Mesenteric fat pad (tissue), 1 donor: ENCODE measurements around the gene PCLO. TPM values are rescaled to one million over a fixed set of nuclear protein-coding genes. Genes with fewer than 3 reads are reported as not detected.
"Not testable (repeated sequence)": the region's sequence is repeated elsewhere in the genome, so short reads cannot be mapped to it uniquely, and the experiment has no call there.

Experiments
- DNase-seq: peaks from one replicate; pipeline ENCODE4 v3.0.0-alpha.2; 2020; ENCODE audit warnings: low spot score
- total RNA-seq: library from RNA; stranded (reverse); fragmentation: NEBNext Ultra II Directional; extraction: Animal tissue kit (Norgen Biotek cat#: 25700); gene quantifications from one replicate; pipeline ENCODE4 v1.2.1, GENCODE V29; 2021
- donor health status: DM: yes; HTN: yes; CAD: no.

Gene PCLO
- total RNA-seq, 1 donor from 2014 or later, result 2.2 TPM

- no peak for DNase-seq
Observed at GRCh38 chr7:83130623-83131545, 31.8 kb downstream of the PCLO start.

GRCh38 chr7:83130191-83130590, 32.5 kb downstream of the PCLO start:
- no peak for DNase-seq

GRCh38 chr7:83119494-83119893, 43.2 kb downstream of the PCLO start:
- no peak for DNase-seq

GRCh38 chr7:83119026-83119382, 43.7 kb downstream of the PCLO start:
- DNase-seq, result no peak

GRCh38 chr7:83118347-83119025, 44.2 kb downstream of the PCLO start:
- no peak for DNase-seq

- no peak for DNase-seq
Observed at GRCh38 chr7:83117466-83117865, 45.2 kb downstream of the PCLO start.

GRCh38 chr7:83111391-83111790, 51.3 kb downstream of the PCLO start:
- DNase-seq, result no peak

GRCh38 chr7:83109352-83109751, 53.3 kb downstream of the PCLO start:
- DNase-seq, result no peak

GRCh38 chr7:83105948-83106347, 56.7 kb downstream of the PCLO start:
- DNase-seq, result no peak

GRCh38 chr7:83105063-83105462, 57.6 kb downstream of the PCLO start:
- no peak for DNase-seq

- no peak for DNase-seq
Observed at GRCh38 chr7:83101530-83101929, 61.2 kb downstream of the PCLO start.

GRCh38 chr7:83096065-83096580, 66.6 kb downstream of the PCLO start:
- DNase-seq, result no peak

GRCh38 chr7:83085299-83085698, 77.4 kb downstream of the PCLO start:
- DNase-seq, result no peak

GRCh38 chr7:83079879-83080278, 82.8 kb downstream of the PCLO start:
- not testable (repeated sequence) for DNase-seq

GRCh38 chr7:83077328-83077727, 85.4 kb downstream of the PCLO start:
- DNase-seq, result no peak

GRCh38 chr7:83072576-83073517, 89.8 kb downstream of the PCLO start:
- DNase-seq, result no peak

- DNase-seq, result no peak
Observed at GRCh38 chr7:83065714-83066113, 97.0 kb downstream of the PCLO start.

- no peak for DNase-seq
Observed at GRCh38 chr7:83060218-83060617, 102.5 kb downstream of the PCLO start.

GRCh38 chr7:83058667-83059066, 104.0 kb downstream of the PCLO start:
- DNase-seq, result no peak

GRCh38 chr7:83055197-83055596, 107.5 kb downstream of the PCLO start:
- DNase-seq, result no peak

GRCh38 chr7:83054472-83054871, 108.2 kb downstream of the PCLO start:
- no peak for DNase-seq
